ENCODE data around the gene ZNF329. TPM values are rescaled to one million over a fixed set of nuclear protein-coding genes. Genes with fewer than 3 reads are reported as not detected.

Gene ZNF329
- total and polyA plus RNA-seq, 9 of the 15 experiments (the other 6 are each of a cell fraction or from before 2014, with no cell fraction given) = 0.21 to 3.6 (median 2.2) TPM

GRCh38 chr19:58182989-58183816, 32.6 kb upstream of the ZNF329 start, which contains the start of gene ZNF274 (continued):
- TF ChIP-seq EGR1 (conservative IDR thresholded peaks at IDR 0.05) (peak; percentile 43), SOX6 (IDR thresholded peaks at IDR 0.05) (peak; percentile 50; the same call in 1 of the 2 replicates), ETV5 (CRISPR knock-in tag; IDR thresholded peaks at IDR 0.05; ENCODE audit: low read depth) (peak; percentile 83), EHMT2 (IDR thresholded peaks at IDR 0.05) (0 out of 2 replicates have a peak, but pooled peaks have one; percentile 41), WHSC1 (IDR thresholded peaks at IDR 0.05; ENCODE audit: low read length) (no peak), RBBP5 (IDR thresholded peaks at IDR 0.05; ENCODE audit: borderline replicate concordance, insufficient read depth, low read length, poor library complexity, severe bottlenecking) (peak; percentile 80), RREB1 (CRISPR knock-in tag; IDR thresholded peaks at IDR 0.05) (0 out of 2 replicates have a peak, but pooled peaks have one; percentile 54), THAP12 (CRISPR knock-in tag; IDR thresholded peaks at IDR 0.05) (0 out of 2 replicates have a peak, but pooled peaks have one; percentile 22), MTA3 (IDR thresholded peaks at IDR 0.05; ENCODE audit: borderline replicate concordance) (peak; percentile 74; the same call in 1 of the 2 replicates), HEY1 (CRISPR knock-in tag; IDR thresholded peaks at IDR 0.05; ENCODE audit: borderline replicate concordance) (no peak), GATAD2A (IDR thresholded peaks at IDR 0.05) (peak; percentile 67; the same call in 1 of the 2 replicates), GTF2E2 (tag; IDR thresholded peaks at IDR 0.05) (peak; percentile 98), SRF (CRISPR knock-in tag; IDR thresholded peaks at IDR 0.05) (peak in 1 of 2 experiments; percentile 42; a peak in 1 of 4 replicates), HDAC2 (IDR thresholded peaks at IDR 0.05) (peak; percentile 12; the same call in 1 of the 2 replicates), ARID3A (IDR thresholded peaks at IDR 0.05; ENCODE audit: borderline replicate concordance, low read depth, low read length) (no peak), ZNF766 (CRISPR knock-in tag; conservative IDR thresholded peaks at IDR 0.05) (no peak), SAFB (IDR thresholded peaks at IDR 0.05; ENCODE audit: borderline replicate concordance, low read depth, low read length) (peak; percentile 34; the same call in 1 of the 2 replicates)

Data from K562 (cell line).